Chondrocyte (in vitro differentiated cells): ENCODE results near the gene MCOLN1. TPM values are rescaled to one million over a fixed set of nuclear protein-coding genes. Genes with fewer than 3 reads are reported as not detected.

Source experiments
- DNase-seq: peaks from one replicate; pipeline ENCODE4 v3.0.0; 2021; ENCODE audit warnings: mixed read lengths, low spot score
- H3K27ac Mint-ChIP-seq: one replicate; pipeline ENCODE4 v1.8.0; 2021; ENCODE audit warnings: mild to moderate bottlenecking, moderate library complexity, mixed read lengths; ENCODE audit not compliant: unreplicated experiment
- H3K27me3 Mint-ChIP-seq: 2 replicates; pipeline ENCODE4 v1.8.0; 2021; ENCODE audit warnings: low read depth, mixed read lengths
- H3K36me3 Mint-ChIP-seq: 2 replicates; pipeline ENCODE4 v1.8.0; 2021; ENCODE audit warnings: low read depth, mixed read lengths
- H3K4me1 Mint-ChIP-seq: 2 replicates; pipeline ENCODE4 v1.8.0; 2021; ENCODE audit warnings: low read depth, mild to moderate bottlenecking, mixed read lengths
- H3K4me3 Mint-ChIP-seq: one replicate; pipeline ENCODE4 v1.8.0; 2021; ENCODE audit warnings: mild to moderate bottlenecking, moderate library complexity, mixed read lengths; ENCODE audit not compliant: unreplicated experiment
- H3K9me3 Mint-ChIP-seq: 2 replicates; pipeline ENCODE4 v1.8.0; 2021; ENCODE audit warnings: low read depth, mixed read lengths
- CTCF ChIP-seq: fragments of 200-600 bp; sonication (generic); IDR thresholded peaks from 2 replicates; pipeline ENCODE4 v1.5.0; 2021; ENCODE audit warnings: antibody characterized with exemption, mild to moderate bottlenecking, moderate library complexity
- total RNA-seq: library from RNA; stranded (reverse); gene quantifications from 3 replicates; pipeline ENCODE4 v1.2.1, GENCODE V29; 2021

Gene MCOLN1
- total RNA-seq, 1 donor from 2014 or later = 27.9 TPM

- Mint-ChIP-seq H3K27ac (peak overlapping the region; percentile 95), H3K27me3 (no peaks in the 10 kb centered on the region), H3K36me3 (no peaks in the 10 kb centered on the region), H3K4me3 (peak overlapping the region; percentile 80), H3K9me3 (no peaks in the 10 kb centered on the region), H3K4me1 (peaks cover 22% of the 10 kb centered on the region)
- DNase-seq = no peak
- TF ChIP-seq CTCF = no peak
These were observed 813 bp upstream of the MCOLN1 start for GRCh38 chr19:7521551-7522071.

GRCh38 chr19:7522923-7523667 is 671 bp downstream of the MCOLN1 start:
- Mint-ChIP-seq H3K36me3 (peaks cover 1% of the 10 kb centered on the region), H3K27ac (peak overlapping the region; percentile 73)

GRCh38 chr19:7524523-7524922 is 2.1 kb downstream of the MCOLN1 start:
- DNase-seq = no peak
- H3K9me3 Mint-ChIP-seq = no peaks in the 10 kb centered on the region
- no peak overlapping the region for H3K4me3 Mint-ChIP-seq
- peaks cover 4% of the 10 kb centered on the region for H3K36me3 Mint-ChIP-seq
- peaks cover 12% of the 10 kb centered on the region for H3K4me1 Mint-ChIP-seq
- no peaks in the 10 kb centered on the region for H3K27me3 Mint-ChIP-seq
- H3K27ac Mint-ChIP-seq = no peak overlapping the region
- TF ChIP-seq CTCF = no peak

More at GRCh38 chr19:7522923-7523667, 671 bp downstream of the MCOLN1 start:
- Mint-ChIP-seq H3K4me1 (peaks cover 12% of the 10 kb centered on the region), H3K27me3 (no peaks in the 10 kb centered on the region), H3K4me3 (peak overlapping the region; percentile 80), H3K9me3 (no peaks in the 10 kb centered on the region)
- DNase-seq = no peak
- TF ChIP-seq CTCF = no peak

GRCh38 chr19:7524992-7525739 is 2.7 kb downstream of the MCOLN1 start:
- H3K9me3 Mint-ChIP-seq = no peaks in the 10 kb centered on the region
- TF ChIP-seq CTCF = no peak
- no peak for DNase-seq
- H3K36me3 Mint-ChIP-seq = peaks cover 4% of the 10 kb centered on the region
- peaks cover 12% of the 10 kb centered on the region for H3K4me1 Mint-ChIP-seq
- H3K4me3 Mint-ChIP-seq = no peak overlapping the region
- H3K27ac Mint-ChIP-seq = no peak overlapping the region
- no peaks in the 10 kb centered on the region for H3K27me3 Mint-ChIP-seq
